ENCODE data around the gene CRMP1.

DNA sequence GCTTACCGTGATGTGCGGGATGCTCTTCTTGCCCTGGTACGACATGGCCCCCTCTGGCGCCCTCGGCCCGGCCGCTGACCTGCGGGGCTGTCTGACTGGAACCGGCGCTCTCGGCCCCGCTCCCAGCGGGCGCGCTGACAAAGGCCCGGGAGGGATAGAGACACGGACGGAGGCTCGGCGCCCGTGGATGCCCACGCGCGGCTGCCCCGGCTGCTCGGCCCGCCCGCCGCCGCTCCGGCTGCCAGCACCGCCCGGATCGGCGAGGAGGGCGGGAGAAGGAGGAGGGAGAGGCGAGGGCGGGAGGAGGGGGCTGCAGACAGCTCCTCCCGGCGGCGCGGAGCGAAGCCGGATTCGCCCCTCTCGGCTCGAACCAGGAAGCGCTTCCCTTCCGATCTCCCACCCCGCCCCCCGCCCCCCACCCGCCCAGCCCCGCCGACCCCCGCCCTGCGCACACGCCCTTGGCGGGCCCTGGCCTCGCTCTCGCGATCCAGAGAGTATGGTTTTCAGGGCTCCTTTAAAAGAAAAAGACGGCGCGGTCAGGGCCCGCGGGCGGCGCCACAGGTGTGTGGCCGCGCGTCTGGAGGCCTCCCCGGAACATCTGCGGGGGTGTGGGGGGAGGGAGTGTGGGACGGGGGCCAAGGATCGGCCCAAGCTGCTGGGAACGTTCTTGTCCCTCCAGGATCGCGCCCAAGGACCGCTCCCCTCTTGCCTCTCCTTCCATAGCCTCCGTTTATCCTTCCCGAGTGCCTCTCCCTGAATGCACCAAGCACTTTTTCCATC, 4.5 kb downstream of the CRMP1 start:
- TF ChIP-seq CTCF (IDR thresholded peaks at IDR 0.05) (no peak), POLR2A (IDR thresholded peaks at IDR 0.05) (no peak)
